Activated CD8-positive, alpha-beta memory T cell treated with anti-CD3 and anti-CD28 coated beads, Interleukin-2, amount 50 U/mL, for 24 hours (primary cell): Measurements from ENCODE around the gene GREM2.

ENCODE experiments used
- DNase-seq: peaks from one replicate; pipeline ENCODE4 v3.0.0-alpha.2; 2020; ENCODE audit errors: extremely low read depth

The GREM2 gene

GRCh38 chr1:240457203-240457602 lies 154.8 kb downstream of the GREM2 start:
- DNase-seq: no peak

- DNase-seq: no peak
Observed at GRCh38 chr1:240455228-240455821, 156.6 kb downstream of the GREM2 start.

DNA sequence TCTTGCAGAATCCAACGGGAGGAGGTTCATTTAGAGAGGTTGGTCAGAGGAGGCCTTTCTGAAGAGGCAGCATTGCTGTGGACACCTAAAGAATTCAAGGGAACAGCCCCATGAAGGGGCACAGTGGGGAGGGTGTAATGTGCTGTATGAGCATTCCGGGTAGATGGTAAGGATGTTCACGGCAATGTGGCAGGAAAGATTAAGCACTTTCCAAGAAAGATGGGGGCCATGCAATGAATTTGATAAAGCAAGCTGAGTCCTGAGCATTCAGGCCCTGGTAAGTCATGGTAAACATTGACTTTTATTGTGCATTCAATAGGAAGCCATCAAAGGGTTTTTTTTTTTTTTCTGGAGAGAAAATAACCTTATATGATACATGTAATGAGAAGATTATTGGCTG lies 166.6 kb downstream of the GREM2 start:
- DNase-seq: no peak

DNA sequence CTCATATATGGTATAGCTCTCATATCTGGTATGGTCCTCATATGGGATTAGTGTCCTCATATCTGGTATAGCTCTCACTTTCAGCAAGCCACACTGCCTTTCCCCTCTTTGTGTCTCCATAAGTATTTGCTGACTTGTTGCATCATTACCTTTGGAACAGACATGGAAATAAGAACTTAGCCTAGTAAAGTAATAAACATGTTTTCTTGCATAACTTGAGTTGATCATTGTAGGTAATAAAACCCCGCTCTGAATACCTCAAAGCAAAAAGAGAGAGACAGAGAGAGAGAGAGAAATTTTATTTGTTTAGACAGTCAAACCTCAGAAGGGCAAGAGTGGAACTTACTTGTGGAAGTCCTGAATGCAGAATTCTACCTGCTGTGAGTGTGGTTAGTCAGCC lies 170.3 kb downstream of the GREM2 start:
- DNase-seq: no peak
